Embryonic facial prominence (tissue), 1 donor: ENCODE results near the gene MLH3.
"Not testable (repeated sequence)": the region's sequence is repeated elsewhere in the genome, so short reads cannot be mapped to it uniquely, and the experiment has no call there.

Source experiments
- DNase-seq: peaks from one replicate; pipeline ENCODE4 v3.0.0-alpha.2; 2016; ENCODE audit errors: extremely low spot score

MLH3 gene

GRCh38 chr14:75050852-75051555 lies at the start of gene MLH3:
MLH3 (minus strand) TSS chr14:75051467; CDS start chr14:75049655, 1,812 bp downstream.
- no peak for DNase-seq

DNA sequence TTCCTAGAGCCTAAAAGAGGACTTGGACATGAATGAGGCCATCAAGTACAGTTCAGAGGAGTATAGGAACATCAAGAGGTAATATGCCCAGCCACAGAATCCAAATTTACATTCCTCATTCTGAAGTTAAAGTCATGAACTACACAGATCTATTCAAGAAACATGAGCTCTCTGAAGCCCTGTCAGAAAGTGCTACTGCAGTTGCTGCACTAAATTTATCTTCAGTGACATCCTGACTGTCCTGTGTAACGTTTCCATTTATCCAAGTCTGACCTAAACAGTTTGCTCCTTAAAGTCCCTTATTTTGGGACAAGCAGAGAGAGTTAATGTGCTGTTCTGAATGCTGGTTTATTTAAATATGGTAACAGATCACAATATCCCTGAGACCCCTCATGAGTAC lies 47.4 kb upstream of the MLH3 start:
- no peak for DNase-seq

GRCh38 chr14:75098212-75098611 lies 46.9 kb upstream of the MLH3 start:
- DNase-seq = no peak

DNA sequence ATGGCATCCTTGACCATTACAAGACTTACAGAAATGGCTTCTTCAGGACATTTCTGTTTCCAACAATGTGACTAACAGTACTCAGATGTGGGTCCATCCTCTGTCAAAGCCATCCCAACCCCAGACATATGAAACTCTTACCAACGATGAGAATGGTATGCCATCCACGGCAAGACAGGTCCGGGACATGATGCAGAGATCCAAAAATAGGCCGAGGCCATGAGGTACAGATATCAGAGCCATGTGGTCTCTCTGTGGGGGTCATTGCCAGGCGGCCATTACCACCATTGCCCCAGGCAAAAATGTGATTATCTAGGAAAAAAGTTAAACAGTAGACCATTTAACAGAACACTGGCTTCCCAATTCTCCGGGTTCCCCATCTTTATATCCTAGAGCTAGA lies 45.7 kb upstream of the MLH3 start:
- DNase-seq = no peak

DNA sequence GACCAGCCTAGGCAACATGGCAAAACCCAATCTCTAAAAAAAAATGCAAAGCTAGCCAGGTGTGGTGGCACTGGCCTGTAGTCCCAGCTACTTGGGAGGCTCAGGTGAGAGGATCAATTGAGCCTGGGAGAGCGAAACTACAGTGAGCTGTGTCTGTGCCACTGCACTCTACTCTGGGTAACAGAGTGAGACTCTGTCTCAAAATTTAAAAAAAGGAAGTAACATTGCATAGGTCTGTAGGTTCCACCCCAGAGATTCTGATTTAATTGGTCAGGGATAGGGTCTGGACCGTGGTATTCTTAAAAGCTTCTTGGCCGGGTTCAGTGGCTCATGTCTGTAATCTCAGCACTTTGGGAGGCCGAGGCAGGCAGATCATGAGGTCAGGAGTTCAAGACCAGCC lies 44.4 kb upstream of the MLH3 start:
- DNase-seq = no peak

DNA sequence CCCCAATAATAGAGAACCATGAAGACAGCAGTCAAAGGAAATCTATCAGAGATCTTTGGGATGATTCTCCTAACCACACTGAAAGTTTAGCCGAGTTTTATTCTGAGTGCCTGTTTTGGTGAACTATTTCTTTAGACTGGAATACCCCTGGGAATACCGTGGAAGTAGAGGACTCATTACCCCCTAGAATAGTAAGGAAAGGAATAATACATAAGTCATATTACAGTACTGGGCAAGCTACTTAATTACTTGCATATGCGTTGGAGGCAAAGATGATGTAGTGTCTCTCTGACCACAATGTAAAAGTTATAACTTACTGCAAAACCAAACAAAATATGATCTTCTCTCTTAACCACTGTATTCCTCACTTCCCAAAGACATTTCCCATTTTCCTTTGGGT lies 43.6 kb upstream of the MLH3 start:
- DNase-seq = no peak

DNA sequence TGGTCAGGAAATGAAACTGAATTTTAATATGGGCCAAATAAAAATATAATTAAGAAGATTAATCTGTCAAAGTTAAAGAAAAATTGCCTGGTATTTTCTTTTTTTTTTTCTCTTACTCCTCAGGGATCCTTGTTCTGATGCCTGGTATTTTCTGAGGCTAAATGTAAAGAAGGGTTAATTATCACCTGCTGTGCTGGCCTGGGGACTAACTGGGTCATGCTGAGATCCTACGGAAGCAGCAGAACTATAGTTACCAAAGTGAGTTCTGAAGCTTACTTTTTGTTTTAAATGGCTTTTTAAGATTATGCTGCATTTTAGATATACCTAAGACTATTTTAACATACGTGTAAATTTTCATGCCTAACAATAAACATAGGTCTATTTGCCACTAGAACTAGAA lies 41.4 kb upstream of the MLH3 start:
- DNase-seq = no peak

DNA sequence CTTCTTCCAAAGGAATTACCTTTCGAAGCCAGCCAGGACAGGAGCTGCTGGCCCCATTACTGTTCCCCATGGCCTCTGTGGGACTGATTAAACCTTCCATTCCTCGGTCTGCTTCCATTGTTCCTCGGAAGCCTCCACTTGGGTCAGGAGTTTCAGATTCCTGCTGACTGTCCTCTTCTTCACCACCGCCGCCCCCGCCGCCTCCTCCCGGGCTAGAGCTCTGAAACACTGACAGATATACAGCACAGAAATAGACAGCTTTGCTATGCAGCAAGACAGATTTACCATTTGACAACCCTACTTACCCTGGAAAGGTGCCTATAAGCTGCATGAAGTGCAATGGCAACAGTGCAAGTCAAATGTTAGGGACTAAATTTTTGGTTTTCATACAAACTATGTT lies 40.0 kb upstream of the MLH3 start:
- no peak for DNase-seq

GRCh38 chr14:75090353-75090752 lies 39.1 kb upstream of the MLH3 start:
- no peak for DNase-seq

DNA sequence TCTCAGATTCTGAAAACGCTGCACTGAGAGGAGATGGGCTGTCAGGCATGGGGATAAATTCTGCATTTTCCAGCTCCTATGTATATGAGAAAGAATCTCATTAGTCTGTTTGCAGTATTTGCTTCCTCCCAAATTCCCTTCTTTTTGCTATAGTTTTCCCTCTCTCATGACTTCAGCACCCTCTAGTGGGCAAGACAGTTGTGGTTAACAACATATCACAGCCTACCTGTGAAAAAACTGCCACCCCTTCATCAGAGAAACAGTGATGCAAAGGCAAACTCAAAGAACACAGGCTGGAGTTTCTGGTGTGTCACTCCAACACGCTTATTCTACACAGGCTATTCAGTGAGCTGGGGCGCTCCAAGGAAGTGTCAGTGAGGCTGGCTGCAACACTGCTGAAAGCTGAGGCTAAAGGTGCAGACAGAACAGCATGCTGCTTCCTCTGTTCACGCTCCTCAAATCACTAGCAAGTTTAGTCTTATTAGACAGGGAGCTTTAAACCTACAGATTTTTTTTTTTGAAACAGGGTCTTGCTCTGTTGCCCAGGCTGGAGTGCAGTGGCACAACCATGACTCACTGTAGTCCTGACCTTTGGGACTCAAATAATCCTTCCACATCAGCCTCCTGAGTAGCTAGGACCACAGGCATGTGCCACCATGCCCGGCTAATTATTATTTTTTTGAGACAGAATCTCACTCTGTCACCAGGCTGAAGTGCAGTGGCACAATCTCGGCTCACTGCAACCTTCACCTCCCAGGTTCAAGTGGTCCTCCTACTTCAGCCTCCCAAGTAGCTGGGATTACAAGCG lies 37.5 kb upstream of the MLH3 start:
- no peak for DNase-seq

GRCh38 chr14:75088153-75088552 lies 36.9 kb upstream of the MLH3 start:
- DNase-seq = no peak

GRCh38 chr14:75084513-75084912 lies 33.2 kb upstream of the MLH3 start:
- DNase-seq = no peak

DNA sequence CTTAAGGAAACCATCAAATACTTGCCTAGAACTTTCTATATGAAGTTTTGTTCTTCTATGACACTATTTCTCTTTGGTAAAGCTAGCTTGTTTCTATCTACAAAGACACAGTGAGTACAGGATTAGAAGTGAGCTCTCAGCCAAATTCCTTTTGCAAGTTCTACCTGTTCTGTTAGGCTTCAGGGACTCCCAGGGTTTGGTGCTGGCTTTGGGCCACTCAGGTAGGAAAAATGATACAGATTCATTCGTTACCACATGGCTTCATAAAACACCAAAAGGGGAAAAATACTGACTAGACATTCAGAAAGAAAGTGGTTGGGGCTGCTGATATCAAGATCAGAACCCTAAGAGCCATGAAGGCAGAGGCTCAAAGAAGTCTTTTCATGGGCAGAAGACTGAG lies 32.0 kb upstream of the MLH3 start:
- no peak for DNase-seq

DNA sequence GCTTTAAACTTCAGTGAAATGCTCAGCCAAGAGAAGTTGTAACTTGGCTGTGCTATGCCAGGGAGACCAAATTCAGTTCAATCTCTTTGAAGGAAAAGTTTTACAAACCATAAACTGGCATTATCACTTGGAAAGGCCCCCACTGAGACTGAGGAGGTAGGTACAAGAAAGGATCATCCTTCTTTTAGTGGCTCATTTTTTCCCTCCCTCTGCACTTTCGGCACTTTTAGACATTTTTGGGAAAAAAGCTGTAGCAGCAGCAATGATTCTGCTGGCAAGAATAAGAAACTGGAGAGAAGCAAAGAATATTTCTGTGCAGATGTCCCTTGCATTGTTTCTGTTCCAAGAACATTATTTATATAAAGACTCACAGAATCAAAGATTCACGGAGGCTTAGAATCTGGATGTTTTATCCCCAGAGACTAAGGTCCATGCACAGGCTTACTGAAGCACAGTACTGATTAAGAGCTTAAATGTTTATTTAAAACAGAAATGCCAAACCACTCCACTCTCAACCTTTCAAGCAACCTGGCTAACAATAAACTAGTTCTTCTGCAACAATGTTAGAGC lies 30.5 kb upstream of the MLH3 start:
- no peak for DNase-seq

DNA sequence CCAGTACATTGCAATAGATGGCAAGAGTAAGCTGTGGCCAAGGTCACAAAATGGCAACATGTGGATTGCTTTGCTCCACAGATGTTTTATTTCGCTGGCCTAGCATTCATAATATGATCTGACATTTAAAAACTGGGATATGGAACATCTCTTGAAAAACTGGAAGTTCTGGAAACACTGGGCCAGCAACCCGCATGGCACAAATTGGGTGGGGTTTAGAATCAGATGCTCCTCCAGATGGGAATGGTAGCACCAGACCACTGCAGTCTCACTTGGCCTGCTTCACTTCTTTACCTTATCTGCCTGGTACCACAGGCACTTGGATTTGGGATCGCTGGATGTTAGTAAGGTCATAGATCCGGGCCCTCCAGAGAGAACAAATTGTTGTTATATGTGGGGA lies 28.3 kb upstream of the MLH3 start:
- DNase-seq = no peak

- DNase-seq = no peak
These were observed 26.5 kb upstream of the MLH3 start for GRCh38 chr14:75077794-75078193.

- DNase-seq = no peak
These were observed 19.1 kb upstream of the MLH3 start for GRCh38 chr14:75070383-75070782.

GRCh38 chr14:75069811-75070145 lies 18.5 kb upstream of the MLH3 start:
- no peak for DNase-seq

DNA sequence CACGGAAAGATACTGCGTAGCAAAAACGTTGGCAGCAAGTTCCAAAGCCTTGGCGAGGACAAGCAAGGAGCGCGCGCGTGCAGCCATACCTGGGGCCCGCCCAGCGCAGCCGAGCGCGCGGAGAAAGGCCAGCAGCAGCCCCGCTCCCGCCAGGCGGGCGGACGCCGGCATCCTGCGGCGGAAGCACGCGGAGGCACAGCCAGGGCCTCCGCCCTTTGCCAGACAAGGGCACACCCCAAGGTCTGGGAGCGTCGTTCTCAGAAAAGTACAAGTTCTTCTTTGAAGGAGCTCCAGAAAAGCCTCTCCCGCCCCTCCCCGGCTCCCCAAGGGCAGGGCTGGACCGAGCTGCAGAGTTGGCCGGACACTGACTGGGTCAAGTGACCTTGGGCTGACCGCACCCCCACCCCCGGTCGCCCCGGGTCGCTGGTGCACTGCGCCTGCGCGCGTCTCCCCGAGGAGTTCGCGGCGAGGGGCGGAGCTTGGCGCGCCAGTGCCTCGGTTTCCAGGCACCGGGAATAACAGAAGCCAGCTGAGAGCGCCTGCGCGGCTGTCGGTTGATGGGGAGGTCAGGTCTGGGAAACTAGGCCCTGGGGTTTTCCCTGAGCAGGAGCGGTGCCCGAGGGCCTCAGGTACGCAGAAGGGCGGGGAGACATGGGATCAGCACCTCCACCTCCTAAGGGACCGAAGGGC lies 18.0 kb upstream of the MLH3 start, which contains the start of gene ZC2HC1C:
TSS of gene ZC2HC1C (plus strand) at position 521 of the 690 bp plus-strand sequence. CDS start 933 bp downstream, outside the sequence.
- DNase-seq = peak; percentile 64

GRCh38 chr14:75068294-75069120 lies 17.2 kb upstream of the MLH3 start:
- peak; percentile 76 for DNase-seq

GRCh38 chr14:75067765-75068164 lies 16.5 kb upstream of the MLH3 start:
- not testable (repeated sequence) for DNase-seq
